Occipital lobe (tissue), 3 donors: ENCODE results near the gene SASH1. TPM values are rescaled to one million over a fixed set of nuclear protein-coding genes. Genes with fewer than 3 reads are reported as not detected.
"Not testable (repeated sequence)": the region's sequence is repeated elsewhere in the genome, so short reads cannot be mapped to it uniquely, and the experiment has no call there.

Experiments used
- DNase-seq: peaks from one replicate; lab custom pipeline; 2025; lab: John Stamatoyannopoulos, UW
- small RNA-seq: library from RNA; depleted of rRNA; stranded (forward); fragments of <200 nt; gene quantifications from one replicate; pipeline ENCODE3, GENCODE V24; 2014
- total RNA-seq: library from RNA; depleted of rRNA; stranded (reverse); fragments of >200 nt; gene quantifications from one replicate; pipeline ENCODE4 v1.2.3, GENCODE V29; 2014

Gene SASH1
- total RNA-seq, 1 donor from 2014 or later: 25.4 TPM

- DNase-seq: no peak
Observed at GRCh38 chr6:148578837-148579565, 236.4 kb downstream of the SASH1 start.

- DNase-seq: no peak
Observed at GRCh38 chr6:148580442-148580841, 237.8 kb downstream of the SASH1 start.

GRCh38 chr6:148583631-148584030 lies 241.0 kb downstream of the SASH1 start:
- DNase-seq: no peak

- not testable (repeated sequence) for DNase-seq
Observed at GRCh38 chr6:148585641-148586040, 243.0 kb downstream of the SASH1 start.

GRCh38 chr6:148590883-148591282 lies 248.2 kb downstream of the SASH1 start:
- DNase-seq: no peak

GRCh38 chr6:148591656-148592055 lies 249.0 kb downstream of the SASH1 start:
- DNase-seq: no peak

- DNase-seq: no peak
Observed at GRCh38 chr6:148593130-148593812, 250.6 kb downstream of the SASH1 start.

GRCh38 chr6:148593813-148594170 lies 251.2 kb downstream of the SASH1 start:
- DNase-seq: no peak

- DNase-seq: no peak
Observed at GRCh38 chr6:148595550-148595949, 252.9 kb downstream of the SASH1 start.

GRCh38 chr6:148596891-148597455 lies 254.3 kb downstream of the SASH1 start:
- DNase-seq: no peak

GRCh38 chr6:148598724-148599123 lies 256.1 kb downstream of the SASH1 start:
- DNase-seq: no peak

GRCh38 chr6:148599967-148600426 lies 257.4 kb downstream of the SASH1 start:
- DNase-seq: no peak

Small RNAs within 50 kb of the gene (small RNA-seq; reads per million reads assigned to genes)
- gene SNRPEP6: not detected
